HepG2 (cell line): ENCODE data around the gene TTC28. TPM values are rescaled to one million over a fixed set of nuclear protein-coding genes. Genes with fewer than 3 reads are reported as not detected.

Experiments
- ATAC-seq: fragments of 200-7000 bp; cut with Tn5 transposase; 3 replicates; pipeline ENCODE4 v1.9.1; 2020; ENCODE audit warnings: mild to moderate bottlenecking, moderate library complexity
- BruUV-seq: library from RNA; stranded (reverse); fragments of 400-500 nt; replicated peaks from 2 replicates; lab custom pipeline; 2021; lab: Mats Ljungman, UMichigan
- CTCF ChIA-PET: fragments of 300-600 bp; formaldehyde crosslinking; extraction: SDS; loops from one replicate; lab custom pipeline; 2021; ENCODE audit warnings: low total read pairs, inconsistent platforms, low intra/inter-chr PET ratio; lab: Yijun Ruan, JAX
- POLR2A ChIA-PET: fragments of 350-600 bp; sonication (Branson Sonifier 250); formaldehyde crosslinking; loops from one replicate; lab custom pipeline; 2020; ENCODE audit warnings: antibody characterized with exemption, inconsistent platforms; lab: Yijun Ruan, JAX
- DNase-seq: peaks from one replicate; pipeline ENCODE4 v3.0.0-alpha.2; 2015; ENCODE audit warnings: low spot score
- FAIRE-seq: peaks from 3 replicates; lab custom pipeline; 2011; peaks lifted over from hg19 to GRCh38; lab: Jason Lieb, UNC
- H2AFZ ChIP-seq: one replicate; pipeline ENCODE4 v1.6.1; 2011; ENCODE audit warnings: low read length, inconsistent platforms
- H3K27ac ChIP-seq: fragments of 300-600 bp; 3 replicates; pipeline ENCODE4 v1.8.0; 2011; ENCODE audit warnings: mixed run types, mild to moderate bottlenecking, mixed read lengths, low read length, inconsistent platforms; ENCODE audit not compliant: insufficient read depth; ENCODE audit errors: extremely low read length
- H3K27me3 ChIP-seq, 2 experiments: fragments of 200-600 bp in 1 of 2; 2 replicates in 1 of 2; 3 replicates in 1 of 2; pipeline versions ENCODE4 v1.6.0 to v1.8.0; 2011; ENCODE audit warnings: low read length in 2 of 2, mild to moderate bottlenecking in 2 of 2, moderate library complexity in 2 of 2, inconsistent platforms in 1 of 2; ENCODE audit not compliant: insufficient read depth in 2 of 2, control insufficient read depth in 1 of 2
- H3K36me3 ChIP-seq, 2 experiments: fragments of 200-600 bp in 1 of 2; replicated peaks in 1 of 2; 2 replicates in 1 of 2; 3 replicates in 1 of 2; pipeline versions ENCODE4 v1.5.1 to v1.8.0; 2011; ENCODE audit warnings: low read length in 2 of 2, inconsistent platforms in 1 of 2; ENCODE audit not compliant: insufficient read depth in 2 of 2, control insufficient read depth in 1 of 2
- H3K4me1 ChIP-seq: 2 replicates; pipeline ENCODE4 v1.5.1; 2012; ENCODE audit warnings: low read length, inconsistent platforms; ENCODE audit not compliant: insufficient read depth
- H3K4me2 ChIP-seq: 2 replicates; pipeline ENCODE4 v1.6.0; 2011; ENCODE audit warnings: low read depth, low read length, inconsistent platforms
- H3K4me3 ChIP-seq, 3 experiments: fragments of 200-600 bp in 1 of 3; sonication (generic), shearing (Covaris generic) in 1 of 3; replicated peaks in 1 of 3; 2 replicates each; pipeline ENCODE4 v1.5.1; 2011 to 2016; ENCODE audit warnings: low read length in 3 of 3, inconsistent platforms in 2 of 3, low read depth in 2 of 3, mild to moderate bottlenecking in 2 of 3, control low read depth in 1 of 3, mixed read lengths in 1 of 3; ENCODE audit not compliant: insufficient read depth in 1 of 3
- H3K79me2 ChIP-seq: one replicate; pipeline ENCODE4 v1.6.1; 2011; ENCODE audit warnings: low read length, inconsistent platforms; ENCODE audit not compliant: insufficient read depth
- H3K9ac ChIP-seq: 2 replicates; pipeline ENCODE4 v1.6.0; 2011; ENCODE audit warnings: mild to moderate bottlenecking, low read depth, low read length, inconsistent platforms; ENCODE audit not compliant: insufficient read depth
- H3K9me3 ChIP-seq: 2 replicates; pipeline ENCODE4 v1.5.1; 2012; ENCODE audit warnings: mild to moderate bottlenecking, low read length
- H4K20me1 ChIP-seq: 2 replicates; pipeline ENCODE4 v1.6.0; 2011; ENCODE audit warnings: inconsistent platforms, mild to moderate bottlenecking, low read length, moderate library complexity; ENCODE audit not compliant: insufficient read depth
- ARNT2 ChIP-seq: sonication (generic); formaldehyde crosslinking; IDR thresholded peaks from 2 replicates; pipeline ENCODE4 v1.8.0; 2022; ENCODE audit warnings: mild to moderate bottlenecking, low read depth, missing genetic modification reagents, moderate library complexity
- CEBPB ChIP-seq: IDR thresholded peaks from 2 replicates; pipeline ENCODE4 v1.6.1; 2011; ENCODE audit warnings: low read depth, low read length, improper control_type of control experiment, borderline replicate concordance
- CEBPG ChIP-seq: IDR thresholded peaks from 2 replicates; pipeline ENCODE4 v1.6.1; 2016
- MAFK ChIP-seq, 2 experiments: IDR thresholded peaks in 1 of 2; conservative IDR thresholded peaks in 1 of 2; 2 replicates each; pipeline ENCODE4 v1.6.1; 2011; ENCODE audit warnings: improper control_type of control experiment in 2 of 2, low read length in 2 of 2
- NFE2L2 ChIP-seq: fragments of 150-350 bp; IDR thresholded peaks from 2 replicates; pipeline ENCODE4 v1.6.1; 2014; ENCODE audit warnings: low read length
- PAWR ChIP-seq: sonication (generic); formaldehyde crosslinking; IDR thresholded peaks from 2 replicates; pipeline ENCODE4 v1.4.0; 2020; ENCODE audit warnings: missing genetic modification reagents, mild to moderate bottlenecking, borderline replicate concordance
- in situ Hi-C: cut with HindIII; loops from 2 replicates; pipeline ENCODE4 v1.10.0; 2017; ENCODE audit warnings: low pct_unique_long_range_greater_than_20kb; ENCODE audit not compliant: extremely low pct_ligation_motif_present
- intact Hi-C: fragments of 100-400 bp; cut with micrococcal nuclease; formaldehyde crosslinking; loops from one replicate; pipeline ENCODE4 v1.10.0; 2022; ENCODE audit not compliant: unreplicated experiment
- polyA plus RNA-seq, 8 experiments: library from polyadenylated mRNA; depleted of rRNA in 3 of 8; stranded (reverse) in 7 of 8; unstranded in 1 of 8; fragments of >200 nt; fragmentation: Illumina TruSeq in 4 of 8; extraction: Trizol in 4 of 8; gene quantifications; 2 replicates each; pipeline versions ENCODE4 v1.2.1 to v1.2.3, GENCODE V29; 2011 to 2016; ENCODE audit warnings: low read depth in 4 of 8, missing spikeins in 1 of 8, mixed read lengths in 1 of 8; ENCODE audit not compliant: insufficient read depth in 1 of 8
- total RNA-seq, 5 experiments: library from RNA; depleted of rRNA; stranded (reverse); fragments of >200 nt; fragmentation: Illumina TruSeq; extraction: Trizol; gene quantifications; 2 replicates each; pipeline ENCODE4 v1.2.3, GENCODE V29; 2016; ENCODE audit warnings: low read depth in 1 of 5

The TTC28 gene
- total and polyA plus RNA-seq, 2 of the 13 experiments (the other 11 are each of a cell fraction or from before 2014, with no cell fraction given) = 4.2 to 13.1 TPM

GRCh38 chr22:28379075-28379779 lies 300.4 kb downstream of the TTC28 start:
- POLR2A ChIA-PET = no interaction called here
- H3K36me3 ChIP-seq = no peaks in the 10 kb centered on the region
- no peaks in the 10 kb centered on the region for H3K79me2 ChIP-seq
- H3K27me3 ChIP-seq = no peaks in the 10 kb centered on the region
- no peak overlapping the region for H2AFZ ChIP-seq
- TF ChIP-seq CEBPB (peak; percentile 54; the same call in 1 of the 2 replicates), CEBPG (0 out of 2 replicates have a peak, but pooled peaks have one; percentile 13), MAFK (conservative IDR thresholded peaks at IDR 0.05 in 1 of 2, IDR thresholded peaks at IDR 0.05 in 1 of 2; ENCODE audit: low read length in 2 of 2) (peak; percentile 66 to 74), NFE2L2 (peak; percentile 77), PAWR (CRISPR knock-in tag) (no peak)
- TF ChIP-seq, all 625 proteins: peak for 4
- DNase-seq (peak; percentile 7), ATAC-seq (no peak), FAIRE-seq (no peak)
- BruUV-seq = no TSS peak
- no peak overlapping the region for H3K4me2 ChIP-seq
- no peak overlapping the region for H3K9ac ChIP-seq
- H4K20me1 ChIP-seq = no peaks in the 10 kb centered on the region
- H3K4me3 ChIP-seq = no peak overlapping the region
- H3K9me3 ChIP-seq = no peaks in the 10 kb centered on the region
- CTCF ChIA-PET = no interaction called here
- intact Hi-C loops = no loop called here
- no peaks in the 10 kb centered on the region for H3K4me1 ChIP-seq
- in situ Hi-C loops = no loop called here
- H3K27ac ChIP-seq = no peak overlapping the region

- DNase-seq (no peak), FAIRE-seq (no peak), ATAC-seq (no peak)
- Histone ChIP-seq H3K9ac (no peak overlapping the region), H3K4me1 (no peaks in the 10 kb centered on the region), H4K20me1 (no peaks in the 10 kb centered on the region), H3K4me3 (no peak overlapping the region), H3K4me2 (no peak overlapping the region), H3K9me3 (no peaks in the 10 kb centered on the region), H3K27me3 (no peaks in the 10 kb centered on the region), H3K27ac (no peak overlapping the region), H3K79me2 (no peaks in the 10 kb centered on the region), H3K36me3 (no peaks in the 10 kb centered on the region), H2AFZ (no peak overlapping the region)
- POLR2A ChIA-PET = no interaction called here
- CTCF ChIA-PET = no interaction called here
- no TSS peak for BruUV-seq
- in situ Hi-C loops = no loop called here
- no peak for TF ChIP-seq ARNT2 (CRISPR knock-in tag)
- intact Hi-C loops = no loop called here
These were observed 303.7 kb downstream of the TTC28 start for GRCh38 chr22:28375761-28376534.
